Stimulated activated CD8-positive, alpha-beta memory T cell treated with anti-CD3 and anti-CD28 coated beads, Interleukin-4, amount 100 ng/mL, for 4 hours (primary cell): ENCODE results near the gene COLGALT1.

Experiments used
- DNase-seq, 2 donors: peaks; one replicate each; pipeline ENCODE4 v3.0.0-alpha.2; 2020; ENCODE audit warnings: low read depth in 2 of 2, low spot score in 1 of 2

Gene COLGALT1

DNA sequence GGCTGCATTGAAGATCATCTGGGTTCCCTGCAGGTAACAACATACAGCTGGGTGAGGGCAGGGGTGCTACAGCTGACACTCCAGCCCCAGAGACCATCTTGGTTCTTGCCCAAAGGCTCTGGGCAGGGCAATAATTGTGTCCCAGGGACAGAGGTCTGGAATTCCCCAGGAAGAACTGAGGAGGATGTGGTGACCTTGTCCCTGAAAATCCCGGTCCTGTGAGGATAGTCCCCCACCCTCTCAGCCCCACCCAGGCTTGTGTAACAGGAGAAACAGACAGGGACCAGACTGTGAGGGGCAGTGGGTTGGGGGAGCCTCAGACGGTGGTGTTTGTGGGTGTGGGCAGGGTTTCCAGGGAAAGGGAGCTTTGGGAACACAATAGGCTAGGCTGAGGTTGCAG is 63.5 kb downstream of the COLGALT1 start:
- DNase-seq, result no peak

DNA sequence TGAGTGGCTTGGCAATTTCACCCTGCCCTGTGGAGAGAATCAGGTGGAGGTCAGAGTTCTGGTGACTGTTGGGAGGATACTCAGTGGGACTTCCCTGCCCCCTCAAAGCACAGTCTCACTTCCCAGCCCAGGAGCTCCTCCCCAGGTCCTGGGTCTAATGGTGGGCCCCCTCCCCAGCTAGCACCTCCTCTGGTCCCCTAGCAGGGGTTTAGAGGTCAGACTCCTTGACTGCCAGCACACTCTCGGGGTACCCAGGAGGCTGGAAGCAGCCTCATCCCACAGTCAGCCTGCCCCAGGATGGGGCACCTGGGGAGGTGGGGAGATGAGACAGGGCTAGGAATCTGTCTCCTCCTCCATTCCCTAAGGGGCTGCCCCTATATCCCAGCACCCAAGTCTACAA is 65.2 kb downstream of the COLGALT1 start:
- DNase-seq, result no peak

DNA sequence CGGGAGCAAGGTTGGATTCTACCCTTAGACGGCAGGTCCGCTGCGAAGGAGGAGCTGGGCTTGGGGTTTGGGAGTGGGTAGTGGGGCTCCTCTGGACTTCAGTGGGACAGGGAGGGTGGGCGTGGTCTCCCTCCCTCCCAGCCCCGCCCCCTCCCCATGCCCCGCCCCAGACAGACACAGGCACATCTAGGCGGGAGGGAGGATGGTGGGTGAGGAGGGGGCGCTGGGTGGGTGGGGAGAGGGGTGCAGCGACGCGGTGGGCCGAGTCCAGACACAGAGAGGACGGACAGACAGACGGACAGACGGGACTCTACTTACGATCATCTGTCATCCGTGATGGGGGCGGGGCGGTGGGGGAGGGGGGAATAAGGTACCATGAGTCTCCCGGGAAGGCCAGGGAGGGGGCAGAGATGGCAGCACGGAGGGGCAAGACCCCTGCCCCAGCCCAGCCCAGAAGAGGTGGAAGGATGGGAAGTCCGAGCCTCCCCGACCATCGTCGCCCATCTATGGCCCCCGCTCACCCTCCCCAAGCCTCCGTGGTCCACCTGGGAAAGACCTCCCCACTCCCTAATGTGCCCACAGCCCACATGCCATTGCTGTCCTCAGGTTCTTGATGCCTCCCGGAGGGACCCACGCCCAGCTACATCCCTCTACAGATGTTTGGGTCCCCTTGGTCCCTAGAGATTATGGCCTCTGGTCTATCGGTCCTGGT is 67.9 kb downstream of the COLGALT1 start:
- DNase-seq, result no peak

DNA sequence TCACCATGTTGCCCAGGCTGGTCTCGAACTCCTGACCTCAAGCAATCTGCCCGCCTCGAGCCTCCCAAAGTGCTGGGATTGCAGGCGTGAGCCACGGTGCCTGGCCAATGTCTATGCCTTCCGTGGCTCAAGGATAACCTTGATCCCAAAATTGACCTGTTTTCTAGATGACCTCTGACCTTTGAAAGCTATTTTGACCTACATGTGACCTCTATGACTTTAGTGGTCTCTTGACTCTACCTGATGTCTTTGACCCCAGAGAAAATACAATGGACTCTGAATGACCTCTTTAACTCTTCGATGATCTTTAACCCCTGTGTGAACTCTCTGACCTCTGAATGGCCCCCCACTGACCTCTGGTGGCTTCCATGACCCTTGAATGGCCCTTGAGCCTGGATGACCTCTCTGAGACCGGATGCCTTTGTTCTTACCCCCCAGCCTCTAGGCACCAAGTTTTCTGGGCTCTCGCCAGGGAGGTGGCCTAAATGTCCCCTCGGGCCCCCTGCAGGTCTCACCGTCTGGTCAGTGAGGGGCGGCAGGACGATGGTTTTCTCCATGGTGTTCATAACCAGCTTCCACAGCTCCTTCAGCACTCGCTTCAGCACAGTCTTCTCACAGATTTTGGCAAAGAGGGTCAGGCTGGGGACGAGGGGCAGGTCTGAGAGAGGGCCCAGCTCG is 69.0 kb downstream of the COLGALT1 start:
- DNase-seq, result no peak

DNA sequence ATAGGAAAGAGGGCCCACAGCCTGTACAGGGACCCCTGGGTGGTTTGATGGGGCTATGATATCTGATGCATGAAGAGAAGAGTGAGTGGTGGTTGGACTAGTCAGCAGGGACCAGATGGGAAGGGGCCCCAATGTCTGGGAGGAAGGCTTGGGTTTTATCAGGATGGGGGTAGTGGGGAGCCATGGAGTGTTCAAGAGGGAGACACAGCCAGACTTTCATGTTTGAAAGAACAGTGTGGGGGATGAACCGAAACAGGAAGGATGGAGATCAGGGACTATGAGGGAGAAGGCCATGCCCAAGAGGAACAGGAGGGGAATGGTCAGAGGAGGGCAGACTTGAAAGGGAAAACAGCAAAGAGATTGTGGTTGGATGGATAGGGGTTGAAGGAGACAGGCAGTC is 69.6 kb downstream of the COLGALT1 start:
- DNase-seq, result no peak

DNA sequence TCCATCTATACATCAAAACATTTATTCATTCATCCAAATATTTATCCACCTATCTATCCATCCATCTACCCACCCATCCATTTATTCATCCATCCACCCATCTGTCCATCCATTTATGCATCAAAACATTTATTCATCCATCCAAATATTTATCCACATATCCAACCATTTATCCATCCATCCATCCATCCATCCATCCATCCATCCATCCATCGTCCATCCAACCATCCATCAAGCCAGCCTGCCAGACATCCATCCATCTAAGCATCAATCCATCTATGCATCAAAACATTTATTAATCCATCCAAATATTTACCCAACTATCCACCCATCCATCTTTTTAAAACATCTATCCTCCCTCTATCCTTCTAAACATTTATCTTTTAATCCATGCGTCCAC is 70.5 kb downstream of the COLGALT1 start:
- DNase-seq, result no peak

DNA sequence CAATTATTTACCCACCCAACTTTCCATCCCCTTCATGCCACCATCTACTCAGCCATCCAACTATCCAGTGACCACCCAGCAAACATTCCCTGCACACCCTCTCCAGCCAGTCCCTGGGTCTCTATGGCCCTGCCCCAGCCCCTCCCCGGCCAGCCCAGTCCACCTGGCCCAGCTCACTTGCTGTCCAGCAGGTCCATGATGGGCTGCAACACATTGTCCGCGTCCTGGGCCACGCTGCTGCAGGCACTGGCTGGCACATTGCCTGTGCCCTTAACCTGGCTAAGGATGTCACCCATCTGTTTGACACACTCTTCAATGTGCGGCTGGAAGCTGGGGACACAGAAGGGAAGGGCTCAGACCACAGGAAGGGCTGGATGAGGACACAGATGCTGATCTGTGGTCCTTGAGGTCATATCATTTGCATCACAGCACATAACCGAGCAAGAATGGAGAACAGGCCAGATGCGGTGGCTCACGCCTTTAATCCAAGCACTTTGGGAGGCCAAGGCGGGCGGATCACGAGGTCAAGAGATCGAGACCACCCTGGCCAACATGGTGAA is 71.1 kb downstream of the COLGALT1 start:
- no peak for DNase-seq

DNA sequence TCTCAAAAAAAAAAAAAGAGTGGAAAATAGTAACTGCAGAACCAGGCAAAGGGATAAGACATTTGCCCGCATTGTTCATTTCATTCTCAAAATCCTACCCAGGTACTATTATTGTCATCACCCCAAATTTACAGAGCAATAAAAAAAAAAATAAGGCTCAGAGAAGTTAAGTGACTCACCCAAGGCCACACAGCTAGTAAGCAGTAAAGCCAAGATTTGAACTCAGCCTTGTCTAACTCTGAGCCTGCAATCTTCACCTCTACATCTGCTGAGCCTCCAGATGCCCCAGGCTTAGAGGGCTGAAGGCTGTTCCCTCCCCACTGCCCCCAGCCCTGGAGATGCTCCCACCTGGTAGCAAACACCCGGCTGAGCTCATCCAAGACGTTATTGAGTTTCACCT is 71.7 kb downstream of the COLGALT1 start:
- no peak for DNase-seq

DNA sequence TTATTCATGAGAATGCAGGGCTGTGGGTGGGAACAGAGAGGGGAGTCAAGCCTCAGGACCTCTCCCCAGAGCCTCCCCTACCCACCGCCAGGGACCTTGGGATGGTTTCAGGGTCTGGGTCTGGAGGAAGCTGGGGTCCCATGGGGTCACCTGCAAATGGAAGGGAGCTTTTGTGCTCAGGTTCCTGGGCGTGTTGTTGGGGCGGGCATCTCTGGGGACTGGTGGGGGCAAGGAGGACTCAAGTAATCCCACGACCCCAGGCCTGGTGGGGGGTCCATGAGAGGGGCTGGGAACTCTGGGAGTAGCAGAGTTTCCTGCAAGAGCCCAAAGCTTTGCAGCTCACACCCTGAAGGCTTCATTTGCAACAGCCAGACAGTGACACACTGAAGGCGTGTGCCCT is 72.5 kb downstream of the COLGALT1 start:
- no peak for DNase-seq

DNA sequence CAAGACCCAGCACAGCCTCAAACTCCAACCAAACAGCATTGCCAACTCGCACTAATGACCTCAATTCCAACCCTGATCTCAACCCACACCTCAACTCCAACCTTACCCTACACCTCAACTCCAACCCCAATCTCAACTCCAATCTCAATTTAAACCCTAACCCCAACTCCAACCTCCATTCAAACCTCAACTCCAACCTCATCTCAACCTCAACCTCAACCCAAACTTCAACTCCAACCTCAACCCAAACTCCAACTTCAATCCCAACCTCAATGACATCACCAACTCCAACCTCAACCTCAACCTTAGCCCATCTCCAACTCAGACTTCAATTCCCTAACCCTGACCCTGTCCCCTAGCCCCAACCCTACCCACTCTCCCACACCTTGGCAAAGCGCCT is 74.3 kb downstream of the COLGALT1 start:
- DNase-seq, result no peak

DNA sequence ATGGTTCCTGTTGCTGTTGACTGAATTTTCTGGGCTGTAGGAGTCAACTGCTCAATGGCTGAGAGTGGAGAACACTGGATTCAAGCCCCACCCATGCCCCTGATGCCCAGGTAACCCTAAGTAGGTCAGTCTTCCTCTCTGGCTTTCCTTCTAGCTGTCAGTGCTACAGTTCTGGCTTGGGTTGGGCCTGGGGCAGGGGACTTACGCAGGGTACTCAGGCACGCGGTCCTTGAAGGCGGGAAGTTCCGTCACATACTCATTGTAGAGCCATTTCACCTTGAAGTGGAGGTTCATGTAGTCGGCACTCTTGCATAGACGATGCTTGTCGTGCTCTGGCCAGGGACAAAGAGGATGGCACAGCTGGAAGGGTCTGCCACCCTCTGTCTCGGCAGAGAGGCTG is 77.1 kb downstream of the COLGALT1 start:
- DNase-seq, result no peak
